ENCODE results near the gene HINFP. TPM values are rescaled to one million over a fixed set of nuclear protein-coding genes. Genes with fewer than 3 reads are reported as not detected.
A peak's percentile ranks its signal among the peaks of the same experiment; 100 is the strongest.

Gene HINFP
- total and polyA plus RNA-seq, 4 donors, result 6.4 to 14.3 (median 8.3) TPM

DNA sequence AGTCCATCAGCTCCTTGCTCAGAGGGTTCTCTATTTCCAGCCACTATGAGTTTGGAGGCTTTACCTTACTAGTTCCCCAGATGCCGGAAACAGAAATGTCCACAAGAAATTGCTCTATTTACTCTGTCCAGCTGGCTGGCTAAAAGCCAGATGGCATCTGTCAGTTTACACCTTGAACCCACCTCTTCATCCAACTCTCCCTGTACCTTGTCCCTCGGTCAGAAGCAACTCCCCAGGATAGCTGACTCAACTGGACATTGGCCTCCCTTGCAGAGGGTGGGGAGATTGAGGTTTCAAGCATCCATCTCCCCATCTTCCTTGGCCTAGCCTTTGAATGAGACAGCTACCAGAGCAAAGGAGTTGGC is 12.5 kb upstream of the HINFP start:
- WGBS, result 32% methylated on average over 2 of the region's 2 CpGs
- H3K4me1 ChIP-seq (ENCODE audit: control insufficient read depth in 4 of 4, insufficient read depth in 4 of 4, low read length in 3 of 4), result peaks cover 8 to 28% (median 22%) of the 10 kb centered on the region in 4 donors
- no peaks in the 10 kb centered on the region for H3K9me3 ChIP-seq (ENCODE audit: control insufficient read depth in 4 of 4, low read length in 3 of 4)
- H3K4me3 ChIP-seq (ENCODE audit: low read depth in 1 of 3, low read length in 3 of 3), result peak overlapping the region in 2 of 3 donors; percentile 48 to 91
- peaks cover 3 to 32% (median 18%) of the 10 kb centered on the region in 4 donors for H3K36me3 ChIP-seq (ENCODE audit: control insufficient read depth in 4 of 4, insufficient read depth in 3 of 4, low read depth in 1 of 4, low read length in 3 of 4)
- TF ChIP-seq HNF4A (conservative IDR thresholded peaks at IDR 0.05), result peak; percentile 98
- peak; percentile 42 to 70 for TF ChIP-seq RXRA (IDR thresholded peaks at IDR 0.05)
- TF ChIP-seq SP1 (IDR thresholded peaks at IDR 0.05), result peak; percentile 69
- peak; percentile 14 for TF ChIP-seq ZBTB33 (IDR thresholded peaks at IDR 0.05)
- peak; percentile 52 for TF ChIP-seq FOXA1 (IDR thresholded peaks at IDR 0.05)
- peak; percentile 45 to 66 for TF ChIP-seq JUND (IDR thresholded peaks at IDR 0.05)
- TF ChIP-seq, protein P1, sequence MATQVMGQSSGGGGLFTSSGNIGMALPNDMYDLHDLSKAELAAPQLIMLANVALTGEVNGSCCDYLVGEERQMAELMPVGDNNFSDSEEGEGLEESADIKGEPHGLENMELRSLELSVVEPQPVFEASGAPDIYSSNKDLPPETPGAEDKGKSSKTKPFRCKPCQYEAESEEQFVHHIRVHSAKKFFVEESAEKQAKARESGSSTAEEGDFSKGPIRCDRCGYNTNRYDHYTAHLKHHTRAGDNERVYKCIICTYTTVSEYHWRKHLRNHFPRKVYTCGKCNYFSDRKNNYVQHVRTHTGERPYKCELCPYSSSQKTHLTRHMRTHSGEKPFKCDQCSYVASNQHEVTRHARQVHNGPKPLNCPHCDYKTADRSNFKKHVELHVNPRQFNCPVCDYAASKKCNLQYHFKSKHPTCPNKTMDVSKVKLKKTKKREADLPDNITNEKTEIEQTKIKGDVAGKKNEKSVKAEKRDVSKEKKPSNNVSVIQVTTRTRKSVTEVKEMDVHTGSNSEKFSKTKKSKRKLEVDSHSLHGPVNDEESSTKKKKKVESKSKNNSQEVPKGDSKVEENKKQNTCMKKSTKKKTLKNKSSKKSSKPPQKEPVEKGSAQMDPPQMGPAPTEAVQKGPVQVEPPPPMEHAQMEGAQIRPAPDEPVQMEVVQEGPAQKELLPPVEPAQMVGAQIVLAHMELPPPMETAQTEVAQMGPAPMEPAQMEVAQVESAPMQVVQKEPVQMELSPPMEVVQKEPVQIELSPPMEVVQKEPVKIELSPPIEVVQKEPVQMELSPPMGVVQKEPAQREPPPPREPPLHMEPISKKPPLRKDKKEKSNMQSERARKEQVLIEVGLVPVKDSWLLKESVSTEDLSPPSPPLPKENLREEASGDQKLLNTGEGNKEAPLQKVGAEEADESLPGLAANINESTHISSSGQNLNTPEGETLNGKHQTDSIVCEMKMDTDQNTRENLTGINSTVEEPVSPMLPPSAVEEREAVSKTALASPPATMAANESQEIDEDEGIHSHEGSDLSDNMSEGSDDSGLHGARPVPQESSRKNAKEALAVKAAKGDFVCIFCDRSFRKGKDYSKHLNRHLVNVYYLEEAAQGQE (IDR thresholded peaks at IDR 0.05), result peak; percentile 15
- peak; percentile 93 for TF ChIP-seq HNF4G (IDR thresholded peaks at IDR 0.05)
- no peak for TF ChIP-seq GABPA (IDR thresholded peaks at IDR 0.05 in 1 of 2, conservative IDR thresholded peaks at IDR 0.05 in 1 of 2)
- peak; percentile 68 for TF ChIP-seq FOXA2 (IDR thresholded peaks at IDR 0.05)
- TF ChIP-seq, protein P2, sequence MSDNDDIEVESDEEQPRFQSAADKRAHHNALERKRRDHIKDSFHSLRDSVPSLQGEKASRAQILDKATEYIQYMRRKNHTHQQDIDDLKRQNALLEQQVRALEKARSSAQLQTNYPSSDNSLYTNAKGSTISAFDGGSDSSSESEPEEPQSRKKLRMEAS (IDR thresholded peaks at IDR 0.05), result peak; percentile 64
- TF ChIP-seq, protein P3, sequence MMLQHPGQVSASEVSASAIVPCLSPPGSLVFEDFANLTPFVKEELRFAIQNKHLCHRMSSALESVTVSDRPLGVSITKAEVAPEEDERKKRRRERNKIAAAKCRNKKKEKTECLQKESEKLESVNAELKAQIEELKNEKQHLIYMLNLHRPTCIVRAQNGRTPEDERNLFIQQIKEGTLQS (IDR thresholded peaks at IDR 0.05), result peak; percentile 44
- no peak for TF ChIP-seq TAF1 (conservative IDR thresholded peaks at IDR 0.05)
- TF ChIP-seq, protein P4, sequence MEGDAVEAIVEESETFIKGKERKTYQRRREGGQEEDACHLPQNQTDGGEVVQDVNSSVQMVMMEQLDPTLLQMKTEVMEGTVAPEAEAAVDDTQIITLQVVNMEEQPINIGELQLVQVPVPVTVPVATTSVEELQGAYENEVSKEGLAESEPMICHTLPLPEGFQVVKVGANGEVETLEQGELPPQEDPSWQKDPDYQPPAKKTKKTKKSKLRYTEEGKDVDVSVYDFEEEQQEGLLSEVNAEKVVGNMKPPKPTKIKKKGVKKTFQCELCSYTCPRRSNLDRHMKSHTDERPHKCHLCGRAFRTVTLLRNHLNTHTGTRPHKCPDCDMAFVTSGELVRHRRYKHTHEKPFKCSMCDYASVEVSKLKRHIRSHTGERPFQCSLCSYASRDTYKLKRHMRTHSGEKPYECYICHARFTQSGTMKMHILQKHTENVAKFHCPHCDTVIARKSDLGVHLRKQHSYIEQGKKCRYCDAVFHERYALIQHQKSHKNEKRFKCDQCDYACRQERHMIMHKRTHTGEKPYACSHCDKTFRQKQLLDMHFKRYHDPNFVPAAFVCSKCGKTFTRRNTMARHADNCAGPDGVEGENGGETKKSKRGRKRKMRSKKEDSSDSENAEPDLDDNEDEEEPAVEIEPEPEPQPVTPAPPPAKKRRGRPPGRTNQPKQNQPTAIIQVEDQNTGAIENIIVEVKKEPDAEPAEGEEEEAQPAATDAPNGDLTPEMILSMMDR (IDR thresholded peaks at IDR 0.05; ENCODE audit: low read depth, low read length, missing input control), result no peak
- TF ChIP-seq RAD21 (IDR thresholded peaks at IDR 0.05), result no peak
- H3K27me3 ChIP-seq (ENCODE audit: control insufficient read depth in 4 of 4, insufficient read depth in 4 of 4, low read length in 3 of 4), result no peaks in the 10 kb centered on the region
- peak overlapping the region; percentile 3 to 4 for H3K27ac ChIP-seq (ENCODE audit: low read depth in 1 of 2, low read length in 2 of 2)
- no peak for DNase-seq (ENCODE audit: low spot score)
- no peak overlapping the region for H3K9ac ChIP-seq (ENCODE audit: low read depth in 1 of 2, low read length in 2 of 2)

DNA sequence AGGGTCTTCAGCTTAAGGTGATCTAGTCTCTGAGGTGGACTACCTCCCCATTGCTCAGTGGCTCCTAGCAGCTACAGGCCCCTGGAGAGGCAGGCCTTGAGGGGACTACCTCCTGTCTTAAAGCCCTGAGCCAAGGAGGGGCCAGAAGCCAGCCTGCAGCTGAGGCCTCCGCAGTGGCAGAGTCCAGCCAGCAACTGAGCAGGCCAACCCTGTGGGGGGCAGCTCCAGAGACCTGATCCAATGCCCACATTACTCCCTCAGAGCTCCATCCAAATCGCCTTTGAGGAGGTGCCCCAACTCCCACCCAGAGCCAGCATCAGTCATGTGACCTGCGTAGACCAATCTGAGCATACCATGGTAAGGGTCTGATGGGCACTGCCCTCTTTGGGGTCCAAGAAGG is 11.5 kb upstream of the HINFP start:
- no peaks in the 10 kb centered on the region for H3K27me3 ChIP-seq (ENCODE audit: control insufficient read depth in 4 of 4, insufficient read depth in 4 of 4, low read length in 3 of 4)
- no peak for DNase-seq (ENCODE audit: low spot score)
- no peaks in the 10 kb centered on the region for H3K9me3 ChIP-seq (ENCODE audit: control insufficient read depth in 4 of 4, low read length in 3 of 4)
- H3K36me3 ChIP-seq (ENCODE audit: control insufficient read depth in 4 of 4, insufficient read depth in 3 of 4, low read depth in 1 of 4, low read length in 3 of 4), result peaks cover 3 to 41% (median 21%) of the 10 kb centered on the region in 4 donors
- H3K4me1 ChIP-seq (ENCODE audit: control insufficient read depth in 4 of 4, insufficient read depth in 4 of 4, low read length in 3 of 4), result peaks cover 8 to 28% (median 22%) of the 10 kb centered on the region in 4 donors
- no peak overlapping the region for H3K9ac ChIP-seq (ENCODE audit: low read depth in 1 of 2, low read length in 2 of 2)
- H3K4me3 ChIP-seq (ENCODE audit: low read depth in 1 of 3, low read length in 3 of 3), result no peak overlapping the region
- TF ChIP-seq HNF4G (IDR thresholded peaks at IDR 0.05) (no peak), EGR1 (IDR thresholded peaks at IDR 0.05; ENCODE audit: low read depth in 2 of 2) (no peak), JUND (IDR thresholded peaks at IDR 0.05) (no peak), RAD21 (IDR thresholded peaks at IDR 0.05) (no peak), RXRA (IDR thresholded peaks at IDR 0.05) (no peak), SP1 (IDR thresholded peaks at IDR 0.05) (no peak), FOXA1 (IDR thresholded peaks at IDR 0.05) (no peak), YY1 (IDR thresholded peaks at IDR 0.05) (no peak), TAF1 (conservative IDR thresholded peaks at IDR 0.05) (no peak), HNF4A (conservative IDR thresholded peaks at IDR 0.05) (no peak)
- TF ChIP-seq, protein P2 (IDR thresholded peaks at IDR 0.05), result no peak
- H3K27ac ChIP-seq (ENCODE audit: low read depth in 1 of 2, low read length in 2 of 2), result no peak overlapping the region
- 93% methylated on average over 3 of the region's 3 CpGs for WGBS
